Measurements from ENCODE around the gene TOM1.

The TOM1 gene

GRCh38 chr22:35307892-35308291, 8.2 kb downstream of the TOM1 start:
- no peak for DNase-seq

- DNase-seq = no peak
These were observed 8.9 kb downstream of the TOM1 start for GRCh38 chr22:35308480-35309021.

DNA sequence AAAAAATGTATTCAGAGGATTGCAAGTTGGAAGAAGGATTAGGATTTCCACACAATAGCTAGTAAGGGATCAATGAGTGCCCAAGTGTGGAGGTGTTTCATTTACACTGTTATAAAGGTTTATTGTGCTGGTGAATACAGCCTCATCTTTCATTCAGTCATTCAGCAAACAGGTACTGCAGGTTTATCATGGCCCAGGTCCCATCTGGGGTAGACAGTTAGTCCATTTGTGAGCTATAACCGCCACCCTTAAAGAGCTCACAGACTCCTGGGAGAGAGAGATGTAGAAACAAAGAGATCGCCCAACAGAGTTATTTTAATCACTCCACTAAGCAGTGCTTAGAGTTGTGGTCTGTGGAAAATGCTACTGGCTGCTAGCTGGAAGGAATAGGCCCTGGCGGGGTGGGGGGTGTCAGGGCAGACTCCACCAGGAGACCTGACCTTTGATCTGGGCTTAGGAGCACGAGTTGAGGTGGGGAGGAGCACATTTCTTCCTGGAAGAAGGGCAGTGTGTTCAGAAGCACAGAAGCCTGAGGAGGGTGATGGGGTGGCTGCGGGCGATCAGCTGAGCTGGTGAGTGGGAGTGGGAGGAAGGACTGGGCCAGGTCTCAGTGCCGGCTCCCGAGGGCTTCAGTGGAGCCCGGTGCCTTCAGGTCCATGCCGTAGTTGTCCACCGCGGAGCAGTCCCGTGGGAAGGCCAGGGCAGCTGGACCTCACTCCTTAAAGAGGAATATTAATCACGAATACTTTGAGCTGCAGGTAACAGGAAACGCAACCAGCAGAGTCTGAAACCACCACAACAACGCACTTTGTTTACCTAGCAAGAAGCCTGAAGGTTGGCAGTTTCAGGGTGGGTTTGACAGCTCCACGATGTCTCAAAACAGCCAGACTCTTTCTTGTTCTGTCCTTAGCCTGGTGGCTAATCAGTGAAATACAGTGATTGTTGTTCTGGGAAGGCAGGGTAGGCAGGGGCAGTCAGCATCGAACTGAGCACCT, 11.2 kb downstream of the TOM1 start:
- no peak for DNase-seq

- no peak for DNase-seq
These were observed 11.9 kb downstream of the TOM1 start for GRCh38 chr22:35311551-35311999.

DNA sequence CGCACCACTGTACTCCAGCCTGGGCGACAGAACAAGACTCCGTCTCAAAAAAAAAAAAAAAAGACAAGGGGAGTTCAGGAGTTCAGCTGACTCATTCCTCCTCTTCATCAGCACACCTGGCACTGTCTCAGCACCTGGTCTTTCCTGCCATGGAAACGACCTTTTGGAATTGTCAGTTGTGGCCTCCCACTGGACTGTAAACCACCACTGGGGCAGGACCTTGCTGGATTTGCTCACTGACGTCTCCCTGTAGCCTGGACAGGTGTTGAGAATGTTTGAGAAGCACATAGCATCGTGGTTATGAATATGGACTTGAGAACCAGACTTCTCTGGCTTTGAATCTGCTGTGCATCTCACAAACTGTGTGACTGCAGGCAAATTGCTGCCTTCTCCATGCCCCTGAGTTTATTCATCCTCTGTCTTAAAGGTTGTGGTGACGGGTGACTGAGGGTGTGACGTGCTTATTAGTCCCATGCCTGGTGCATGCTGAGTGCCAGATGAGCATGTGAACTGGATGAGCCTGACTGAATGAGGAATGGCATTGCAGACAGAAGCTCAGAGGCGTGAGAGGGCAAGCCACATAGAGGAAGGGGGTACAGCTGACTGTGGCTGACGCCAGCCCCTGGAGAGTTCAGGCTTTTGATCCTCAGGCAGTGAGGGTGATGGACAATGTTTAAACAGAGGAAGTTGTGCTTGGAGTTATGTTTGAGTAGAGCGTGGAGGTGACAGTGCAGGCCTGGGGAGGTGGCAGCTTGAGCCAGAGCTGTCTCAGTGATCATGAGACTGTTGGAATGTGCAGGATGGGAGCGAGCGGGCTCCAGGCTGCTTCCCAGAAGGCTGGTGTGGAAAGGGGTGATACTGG, 12.7 kb downstream of the TOM1 start:
- peak; percentile 6 for DNase-seq

DNA sequence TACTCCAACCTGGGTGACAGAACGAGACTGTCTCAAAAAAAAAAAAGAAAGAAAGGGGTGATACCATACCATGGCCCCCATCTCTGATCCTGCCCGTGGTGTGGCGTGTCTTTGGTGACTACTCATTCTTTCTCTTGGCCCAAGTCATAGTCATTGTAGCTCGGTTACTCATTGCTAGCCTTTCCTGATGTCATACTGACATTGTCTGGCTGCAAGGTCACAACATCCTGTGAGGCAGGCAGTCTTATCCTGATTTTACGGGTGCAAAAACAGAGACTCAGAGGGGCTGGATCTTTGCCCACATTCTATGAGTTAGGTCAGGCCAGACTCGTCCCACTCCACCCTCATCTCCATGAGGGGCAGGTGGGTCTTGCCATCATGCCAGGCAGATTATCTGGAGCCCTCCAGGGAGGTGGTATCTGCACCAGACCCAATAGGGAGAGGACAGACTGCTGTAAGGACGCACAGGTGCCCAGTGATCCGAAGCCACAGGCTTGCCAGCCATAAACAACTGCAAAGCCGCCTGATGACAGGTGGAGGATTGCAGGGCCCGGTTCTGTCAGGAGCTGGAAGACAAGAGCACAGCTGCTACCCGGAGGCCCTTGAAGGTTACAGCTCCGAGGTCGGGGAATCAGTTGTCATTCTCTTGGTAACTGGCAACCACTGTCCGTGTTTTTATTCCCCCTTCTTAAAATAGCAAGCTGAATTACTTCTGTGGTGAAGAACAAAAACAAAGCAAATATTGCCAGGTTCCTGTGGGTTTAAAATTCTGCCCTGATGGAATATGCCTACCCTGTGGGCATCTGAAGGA, 13.8 kb downstream of the TOM1 start:
- no peak for DNase-seq

- no peak for DNase-seq
These were observed 14.7 kb downstream of the TOM1 start for GRCh38 chr22:35314161-35314942.

- no peak for DNase-seq
These were observed 15.6 kb downstream of the TOM1 start for GRCh38 chr22:35315141-35315854.

- peak; percentile 29 for DNase-seq
These were observed 16.4 kb downstream of the TOM1 start for GRCh38 chr22:35315855-35316745.

DNA sequence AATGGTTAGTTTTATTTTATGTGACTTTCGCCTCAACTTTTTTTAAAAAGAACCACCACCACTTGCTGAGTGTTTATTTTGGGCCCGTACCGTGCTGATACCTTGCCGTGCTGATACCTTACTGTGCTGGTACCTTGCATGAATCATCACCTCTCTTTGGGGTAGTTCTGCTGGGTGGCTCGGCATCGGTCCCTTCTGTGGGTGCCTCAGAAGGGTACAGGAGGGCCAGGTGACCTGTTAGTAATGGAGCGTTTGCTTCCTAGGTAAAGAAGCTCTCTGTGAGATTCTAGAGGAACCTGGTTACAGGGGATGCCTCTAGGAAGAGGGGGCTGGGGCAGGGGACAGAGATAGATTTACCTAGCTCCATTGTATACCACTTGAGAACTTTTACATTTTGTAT, 17.1 kb downstream of the TOM1 start:
- DNase-seq = no peak

- no peak for DNase-seq
These were observed 18.1 kb downstream of the TOM1 start for GRCh38 chr22:35317680-35318290.

DNA sequence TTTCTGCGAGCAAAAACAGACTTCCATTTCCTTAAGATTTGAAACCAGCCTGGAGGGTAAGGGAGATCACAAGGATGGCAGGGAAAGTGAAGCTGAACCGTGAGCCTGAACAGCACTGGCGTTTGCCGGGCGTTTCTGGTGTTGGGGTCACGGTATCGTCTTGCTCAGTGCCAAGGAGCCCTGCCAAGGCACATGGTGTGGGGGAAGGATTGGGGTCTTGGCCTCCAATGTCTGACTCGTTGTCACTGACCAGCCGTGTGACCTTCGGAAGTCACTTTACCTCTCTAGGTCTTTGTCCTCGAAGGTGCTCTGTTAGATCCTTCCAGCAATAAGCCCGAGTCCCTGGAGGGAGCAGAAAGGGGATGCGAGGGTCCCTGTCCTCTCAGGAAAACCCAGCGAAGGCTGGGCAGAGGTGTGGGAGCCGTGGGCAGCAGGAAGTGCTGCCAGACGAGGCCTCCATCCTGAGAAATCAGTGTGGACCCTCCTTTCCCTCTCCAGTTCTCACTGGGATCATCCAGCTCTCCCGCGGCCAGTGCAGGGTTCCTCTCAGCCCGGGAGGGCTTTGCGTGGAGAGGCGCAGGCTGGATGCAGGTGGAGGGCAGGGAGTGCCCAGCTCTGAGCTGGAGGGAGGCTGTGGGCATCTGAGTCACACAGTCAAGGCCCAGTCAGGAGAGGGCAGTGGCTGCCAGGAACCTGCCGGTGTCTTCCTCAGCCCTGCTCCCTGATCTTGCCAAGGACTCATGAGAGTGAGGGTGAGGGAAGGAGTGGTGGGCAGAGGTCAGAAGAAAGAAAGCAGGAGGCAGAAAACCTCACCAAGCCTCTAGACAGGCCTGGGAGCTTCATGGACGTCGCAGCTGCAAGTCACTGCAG, 18.9 kb downstream of the TOM1 start:
- DNase-seq = no peak

DNA sequence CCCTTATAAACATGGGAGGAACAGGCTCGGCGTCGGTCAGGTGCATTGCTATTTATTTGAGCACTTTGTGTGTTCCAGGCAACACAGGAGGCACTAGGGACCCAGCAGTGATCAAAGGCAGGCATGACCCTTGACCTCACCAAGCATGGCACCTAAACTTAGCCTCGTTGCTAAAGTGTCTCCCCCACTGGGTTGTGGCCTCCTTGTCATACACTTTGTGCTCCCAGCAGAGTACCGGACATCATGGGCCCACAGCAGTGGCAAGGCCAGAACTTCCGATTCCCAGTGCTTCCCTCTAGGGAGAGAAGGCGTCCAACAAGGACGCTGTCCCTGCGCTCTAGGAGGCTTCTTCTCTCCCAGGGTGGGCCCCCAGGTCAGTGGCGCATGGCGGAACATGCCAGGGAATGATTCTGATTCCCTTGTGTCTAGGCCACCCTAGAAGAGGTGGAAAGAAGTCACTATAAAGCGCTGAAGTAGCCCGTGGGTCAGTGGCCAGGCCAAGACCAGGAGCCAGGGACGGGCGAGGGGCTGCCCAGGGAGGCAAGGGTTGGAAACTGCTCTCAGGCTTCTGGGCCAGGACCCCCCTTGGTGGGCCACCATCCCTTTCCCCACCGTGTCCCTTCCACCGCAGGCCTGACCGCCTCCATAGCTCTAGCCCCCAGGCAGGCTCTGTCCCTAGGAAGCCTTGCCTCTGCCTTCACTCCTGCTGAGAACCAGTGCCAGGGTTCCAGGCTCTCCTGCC, 19.7 kb downstream of the TOM1 start:
- DNase-seq = no peak

DNA sequence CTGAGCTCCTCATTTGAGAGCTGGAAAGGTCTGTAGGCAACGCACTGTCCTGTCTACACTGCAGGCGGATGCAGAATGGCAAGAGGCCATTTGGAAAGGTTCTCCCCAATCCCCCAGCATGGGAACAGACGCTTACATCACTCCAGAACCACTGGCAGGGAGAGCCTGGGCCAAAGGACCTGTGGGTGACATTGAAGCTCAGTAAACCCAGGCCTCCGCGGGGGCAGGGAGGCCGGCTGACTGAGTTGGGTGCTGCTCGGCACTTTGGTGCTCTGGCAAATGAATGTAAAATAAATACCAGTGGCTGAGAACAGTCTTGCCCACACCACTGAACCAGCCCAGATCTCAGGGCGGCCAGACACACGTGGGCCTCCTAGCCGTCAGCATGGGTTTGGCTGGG, 22.4 kb downstream of the TOM1 start:
- DNase-seq = no peak

DNA sequence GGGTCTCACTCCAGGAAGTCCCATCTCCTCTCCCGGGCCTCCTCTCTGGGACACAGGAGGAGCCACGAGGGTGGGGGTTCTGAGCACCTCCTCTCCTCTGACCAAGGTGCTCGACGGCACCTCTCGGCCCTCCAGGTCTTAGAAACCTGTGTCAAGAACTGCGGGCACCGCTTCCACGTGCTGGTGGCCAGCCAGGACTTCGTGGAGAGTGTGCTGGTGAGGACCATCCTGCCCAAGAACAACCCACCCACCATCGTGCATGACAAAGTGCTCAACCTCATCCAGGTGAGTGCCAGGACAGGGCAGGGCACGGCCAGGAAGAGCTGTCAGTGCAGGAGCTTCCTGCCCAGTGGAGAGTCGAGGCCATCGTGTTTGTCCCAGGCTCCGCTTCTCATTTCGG, 23.2 kb downstream of the TOM1 start:
- no peak for DNase-seq

GRCh38 chr22:35323305-35323704, 23.6 kb downstream of the TOM1 start:
- no peak for DNase-seq

- DNase-seq = no peak
These were observed 24.4 kb downstream of the TOM1 start for GRCh38 chr22:35324067-35324466.

GRCh38 chr22:35324762-35325161, 25.1 kb downstream of the TOM1 start:
- no peak for DNase-seq
